ENCODE results near the gene KLF6.

KLF6 gene

DNA sequence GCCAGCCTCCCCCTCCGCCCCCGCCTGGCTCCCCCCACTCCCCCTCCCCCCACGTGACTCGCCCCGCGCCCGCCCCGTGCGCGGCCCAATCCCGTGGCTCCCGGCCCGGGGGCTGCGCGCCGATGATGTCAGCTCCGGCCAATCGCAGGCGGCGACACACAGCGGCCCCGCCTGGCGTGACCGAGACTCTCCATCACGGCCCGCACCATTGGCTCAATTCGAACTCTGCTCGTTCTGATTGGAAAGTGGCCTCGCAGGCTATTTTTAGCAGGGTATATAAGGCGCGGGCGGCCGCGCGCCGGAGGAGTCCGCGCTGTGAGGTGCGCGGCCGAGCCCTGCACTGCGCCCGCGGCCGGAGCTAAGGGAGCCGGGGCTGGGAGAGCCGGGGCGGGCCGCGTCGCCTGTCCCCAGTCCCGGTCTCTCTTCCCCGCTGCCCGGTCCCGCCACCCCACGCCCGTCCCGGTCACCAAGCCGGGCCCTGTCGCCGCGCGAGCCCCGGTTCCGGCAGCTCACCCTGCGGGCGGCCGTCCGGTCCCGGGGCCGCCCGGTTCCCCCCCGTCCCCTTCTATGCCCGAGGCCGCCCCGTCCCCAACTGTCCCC lies 342 bp upstream of the KLF6 start:
- H3K9me3 Mint-ChIP-seq, result peaks cover 10% of the 10 kb centered on the region
- peak overlapping the region; percentile 89 for H3K4me3 Mint-ChIP-seq
- H3K36me3 Mint-ChIP-seq, result peaks cover 51% of the 10 kb centered on the region
- H3K27me3 Mint-ChIP-seq, result no peaks in the 10 kb centered on the region
- peaks cover 42% of the 10 kb centered on the region for H3K4me1 Mint-ChIP-seq
- peak; percentile 94 for ATAC-seq
- peak overlapping the region; percentile 99 for H3K27ac Mint-ChIP-seq

- Mint-ChIP-seq H3K4me3 (peak overlapping the region; percentile 89), H3K9me3 (peaks cover 3% of the 10 kb centered on the region), H3K4me1 (peaks cover 50% of the 10 kb centered on the region), H3K27ac (peak overlapping the region; percentile 99), H3K36me3 (peaks cover 57% of the 10 kb centered on the region), H3K27me3 (no peaks in the 10 kb centered on the region)
- no peak for ATAC-seq
Measured at GRCh38 chr10:3783682-3784432, 1.2 kb downstream of the KLF6 start.

- Mint-ChIP-seq H3K36me3 (peaks cover 63% of the 10 kb centered on the region), H3K9me3 (peaks cover 3% of the 10 kb centered on the region), H3K4me3 (peak overlapping the region; percentile 89), H3K27ac (peak overlapping the region; percentile 99), H3K27me3 (no peaks in the 10 kb centered on the region), H3K4me1 (peaks cover 53% of the 10 kb centered on the region)
- ATAC-seq, result peak; percentile 1
Measured at GRCh38 chr10:3783316-3783681, 1.7 kb downstream of the KLF6 start.

DNA sequence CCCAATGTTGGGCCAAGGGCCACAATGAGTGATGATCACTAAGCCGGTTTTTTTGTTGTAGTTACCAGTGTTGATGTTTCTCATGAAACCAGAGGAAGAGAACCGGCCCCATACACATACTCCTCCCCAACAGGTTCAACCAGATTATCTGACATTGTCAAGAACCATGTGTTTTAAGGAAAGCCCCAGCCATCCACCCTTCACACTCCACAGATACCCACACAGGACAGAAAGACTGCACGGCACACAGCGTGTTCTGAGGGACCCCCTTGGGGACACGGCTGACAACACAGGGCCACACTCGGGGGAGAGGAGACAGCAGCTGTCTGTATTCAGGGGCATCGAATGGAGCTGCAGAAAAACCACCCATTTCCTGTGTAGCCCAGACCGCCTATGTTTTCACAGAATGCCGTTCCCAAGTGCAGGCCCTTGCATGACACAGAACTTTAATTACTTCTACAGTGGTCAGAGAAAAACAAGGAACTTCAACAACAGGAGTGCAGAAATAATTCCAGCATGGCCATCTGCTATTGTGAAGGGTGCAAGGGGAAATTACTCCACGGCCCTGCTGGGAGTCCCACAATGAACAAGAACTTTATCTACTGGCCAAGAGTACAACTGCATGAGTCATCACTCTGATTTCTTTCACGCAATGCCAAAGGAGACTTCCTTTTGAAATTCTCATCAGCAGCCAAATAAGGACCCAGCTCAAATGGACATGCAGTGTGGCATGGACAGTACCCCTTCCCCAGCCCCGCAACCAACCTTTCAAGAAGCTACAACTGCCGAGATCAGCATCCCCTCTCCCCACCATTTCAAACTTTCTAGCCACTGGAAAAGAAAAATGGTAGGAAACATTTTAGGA lies 2.3 kb downstream of the KLF6 start:
- Mint-ChIP-seq H3K4me1 (peaks cover 58% of the 10 kb centered on the region), H3K36me3 (peaks cover 69% of the 10 kb centered on the region), H3K4me3 (peak overlapping the region; percentile 89), H3K27ac (peak overlapping the region; percentile 99), H3K27me3 (no peaks in the 10 kb centered on the region), H3K9me3 (peaks cover 3% of the 10 kb centered on the region)
- ATAC-seq, result peak; percentile 17

- Mint-ChIP-seq H3K36me3 (peaks cover 73% of the 10 kb centered on the region), H3K27ac (peak overlapping the region; percentile 99), H3K4me1 (peaks cover 63% of the 10 kb centered on the region), H3K27me3 (no peaks in the 10 kb centered on the region), H3K9me3 (peaks cover 3% of the 10 kb centered on the region), H3K4me3 (peak overlapping the region; percentile 89)
- no peak for ATAC-seq
Measured at GRCh38 chr10:3782146-3782450, 2.9 kb downstream of the KLF6 start.

GRCh38 chr10:3781468-3782145 lies 3.4 kb downstream of the KLF6 start:
- ATAC-seq, result no peak
- Mint-ChIP-seq H3K36me3 (peaks cover 78% of the 10 kb centered on the region), H3K4me1 (peaks cover 65% of the 10 kb centered on the region), H3K27ac (peak overlapping the region; percentile 99), H3K4me3 (peak overlapping the region; percentile 89), H3K9me3 (peaks cover 3% of the 10 kb centered on the region), H3K27me3 (no peaks in the 10 kb centered on the region)

- Mint-ChIP-seq H3K27ac (peak overlapping the region; percentile 99), H3K27me3 (no peaks in the 10 kb centered on the region), H3K4me3 (peak overlapping the region; percentile 89), H3K4me1 (peaks cover 62% of the 10 kb centered on the region), H3K9me3 (no peaks in the 10 kb centered on the region), H3K36me3 (peaks cover 82% of the 10 kb centered on the region)
- ATAC-seq, result no peak
Measured at GRCh38 chr10:3780771-3781467, 4.1 kb downstream of the KLF6 start.

DNA sequence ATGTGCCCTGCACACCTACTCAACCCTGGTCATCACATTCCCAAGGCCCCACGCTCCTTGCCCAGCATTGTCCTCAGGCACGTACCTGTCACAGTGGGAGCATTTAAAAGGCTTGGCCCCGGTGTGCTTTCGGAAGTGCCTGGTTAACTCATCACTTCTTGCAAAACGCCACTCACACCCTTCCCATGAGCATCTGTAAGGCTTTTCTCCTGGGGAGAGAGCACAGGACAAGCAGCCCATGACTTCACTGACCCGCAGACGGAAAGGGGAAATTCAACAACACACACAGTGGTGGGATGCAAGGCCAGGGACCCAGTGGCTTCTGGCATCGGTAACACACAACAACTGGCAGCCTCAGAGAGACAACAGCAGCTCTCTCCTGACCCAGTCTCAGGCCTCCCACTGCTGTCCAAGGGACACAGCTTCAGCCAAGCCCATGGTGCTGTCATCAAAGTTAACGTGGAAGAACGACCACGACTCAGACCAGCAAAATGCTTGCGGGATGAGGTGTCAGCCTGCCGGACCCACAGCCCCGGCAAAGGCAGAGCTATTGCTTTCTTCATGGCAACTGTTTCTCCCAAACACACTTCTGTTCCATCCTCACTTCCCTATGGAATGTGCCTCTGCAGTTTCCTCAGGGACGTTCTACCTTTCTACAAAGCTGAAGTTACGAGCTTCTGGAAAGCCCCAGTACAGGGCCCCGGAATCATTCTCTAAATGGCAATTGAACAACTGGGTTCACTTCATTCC lies 4.8 kb downstream of the KLF6 start:
- Mint-ChIP-seq H3K27me3 (no peaks in the 10 kb centered on the region), H3K4me3 (peak overlapping the region; percentile 89), H3K27ac (peak overlapping the region; percentile 99), H3K4me1 (peaks cover 67% of the 10 kb centered on the region), H3K9me3 (no peaks in the 10 kb centered on the region), H3K36me3 (peaks cover 90% of the 10 kb centered on the region)
- ATAC-seq, result no peak

DNA sequence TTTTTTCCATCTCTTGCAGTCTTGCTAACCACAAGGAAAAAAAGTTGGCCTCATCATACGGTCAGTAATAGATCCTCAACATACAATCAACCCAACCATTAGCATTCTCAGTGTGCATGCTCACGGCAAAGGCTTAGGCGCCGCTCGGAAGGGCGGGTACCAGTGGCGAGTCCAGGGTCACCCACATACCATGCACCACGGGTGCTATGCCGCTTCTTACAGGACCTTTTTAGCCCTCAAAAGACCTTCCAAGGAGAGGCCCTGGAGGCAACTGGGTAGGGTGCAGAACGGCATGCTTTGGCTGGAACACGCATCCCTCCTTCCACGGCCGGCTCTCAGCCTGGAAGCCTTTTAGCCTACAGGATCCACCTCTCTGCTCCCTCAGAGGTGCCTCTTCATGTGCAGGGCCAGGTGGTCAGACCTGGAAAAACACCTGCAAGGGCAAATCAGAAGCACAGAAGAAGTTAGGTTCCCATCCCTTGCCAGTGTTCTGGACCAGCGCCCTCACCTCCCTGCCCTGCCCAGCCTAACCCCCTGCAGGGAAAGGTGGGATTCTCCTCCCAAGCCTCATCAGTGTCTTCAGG lies 5.8 kb downstream of the KLF6 start:
- Mint-ChIP-seq H3K27ac (peak overlapping the region; percentile 99), H3K27me3 (no peaks in the 10 kb centered on the region), H3K4me3 (peak overlapping the region; percentile 54), H3K4me1 (peaks cover 67% of the 10 kb centered on the region), H3K36me3 (peaks cover 92% of the 10 kb centered on the region), H3K9me3 (no peaks in the 10 kb centered on the region)
- ATAC-seq, result no peak

DNA sequence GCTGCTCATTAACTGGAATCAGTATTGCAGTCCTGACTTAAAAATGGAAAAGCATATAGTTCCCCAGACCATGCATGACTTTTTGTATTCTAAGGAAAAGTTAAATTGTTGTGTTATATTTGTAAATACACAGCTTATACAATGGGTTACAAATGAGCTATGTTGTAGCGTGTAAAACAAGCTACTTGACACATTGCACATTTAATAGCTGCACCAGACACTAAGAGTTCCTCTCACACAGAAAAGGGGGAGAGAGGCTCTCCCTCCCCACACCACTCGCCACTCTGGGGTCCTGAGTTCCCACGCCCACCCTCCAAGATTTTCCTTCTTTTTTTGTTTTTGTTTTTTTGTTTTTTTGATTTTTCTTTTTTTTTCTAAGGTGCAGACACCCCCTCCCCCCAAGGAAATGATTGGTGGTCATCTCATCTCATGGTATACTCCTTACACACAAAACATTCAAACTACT lies 6.3 kb downstream of the KLF6 start:
- peaks cover 88% of the 10 kb centered on the region for H3K36me3 Mint-ChIP-seq
- peaks cover 67% of the 10 kb centered on the region for H3K4me1 Mint-ChIP-seq
- no peak for ATAC-seq
- no peaks in the 10 kb centered on the region for H3K27me3 Mint-ChIP-seq
- H3K27ac Mint-ChIP-seq, result peak overlapping the region; percentile 99
- no peaks in the 10 kb centered on the region for H3K9me3 Mint-ChIP-seq
- H3K4me3 Mint-ChIP-seq, result peak overlapping the region; percentile 54

- peaks cover 83% of the 10 kb centered on the region for H3K36me3 Mint-ChIP-seq
Measured at GRCh38 chr10:3777981-3778691, 6.9 kb downstream of the KLF6 start.

GRCh38 chr10:3776796-3777571 lies 8.0 kb downstream of the KLF6 start:
- ATAC-seq, result no peak
- H3K4me1 Mint-ChIP-seq, result peaks cover 59% of the 10 kb centered on the region
- H3K36me3 Mint-ChIP-seq, result peaks cover 71% of the 10 kb centered on the region
- H3K4me3 Mint-ChIP-seq, result no peak overlapping the region
- peaks cover 2% of the 10 kb centered on the region for H3K9me3 Mint-ChIP-seq
- H3K27me3 Mint-ChIP-seq, result no peaks in the 10 kb centered on the region
- no peak overlapping the region for H3K27ac Mint-ChIP-seq

More at GRCh38 chr10:3777981-3778691, 6.9 kb downstream of the KLF6 start:
- H3K4me1 Mint-ChIP-seq, result peaks cover 67% of the 10 kb centered on the region
- H3K27ac Mint-ChIP-seq, result no peak overlapping the region
- H3K9me3 Mint-ChIP-seq, result no peaks in the 10 kb centered on the region
- no peaks in the 10 kb centered on the region for H3K27me3 Mint-ChIP-seq
- H3K4me3 Mint-ChIP-seq, result peak overlapping the region; percentile 54
- no peak for ATAC-seq
